Measurements from ENCODE around the gene RANBP1. TPM values are rescaled to one million over a fixed set of nuclear protein-coding genes. Genes with fewer than 3 reads are reported as not detected.

RANBP1 gene
- total RNA-seq, 1 donor from 2014 or later: 177 TPM

DNA sequence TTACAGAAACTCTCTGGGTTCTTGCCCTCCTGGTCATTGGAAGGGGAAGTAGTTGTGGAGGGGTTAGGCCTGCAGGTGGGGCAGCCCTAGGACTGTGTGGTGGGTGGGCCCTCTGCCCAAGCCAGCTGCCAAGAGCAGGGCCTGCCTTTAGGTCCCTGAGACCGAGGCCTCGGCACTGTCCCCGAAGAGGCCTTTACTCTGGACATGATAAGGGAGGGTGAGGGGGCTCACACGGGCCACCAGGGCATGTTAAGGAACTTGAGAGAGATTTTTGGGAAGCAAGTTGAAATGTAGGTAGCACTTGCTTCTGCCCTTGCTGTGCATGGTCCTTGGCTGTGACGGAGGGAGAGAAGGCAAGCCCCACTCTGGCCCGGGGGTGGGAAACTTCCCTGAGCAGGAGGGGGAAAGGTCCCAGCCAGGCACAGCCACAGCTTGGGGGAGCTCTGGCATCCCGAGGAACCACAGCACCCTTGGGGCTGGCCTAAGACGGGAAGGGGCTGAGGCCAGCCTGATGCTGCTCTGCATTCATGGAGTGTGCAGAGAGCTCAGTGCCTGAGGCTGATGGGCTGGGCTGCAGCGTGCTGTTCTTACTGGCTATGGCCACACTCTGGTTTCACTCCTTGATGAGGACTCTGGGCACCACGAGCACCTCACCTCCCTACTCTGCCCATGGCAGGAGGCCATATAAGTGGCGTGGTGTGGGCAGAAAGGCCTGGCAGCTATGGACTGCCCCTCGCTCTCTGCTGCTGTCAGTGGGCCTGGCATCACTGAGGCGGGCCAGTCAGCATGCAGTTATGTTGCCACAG lies 7.8 kb upstream of the RANBP1 start:
- Histone ChIP-seq H3K27ac (no peak overlapping the region), H3K9me3 (no peaks in the 10 kb centered on the region), H3K4me1 (no peaks in the 10 kb centered on the region), H3K27me3 (no peaks in the 10 kb centered on the region), H3K36me3 (peaks cover 0 to 81% of the 10 kb centered on the region in 2 donors), H3K4me3 (no peak overlapping the region)
- DNase-seq (ENCODE audit: extremely low spot score in 2 of 2): no peak
- TF ChIP-seq POLR2AphosphoS5 (IDR thresholded peaks at IDR 0.05; ENCODE audit: insufficient read depth in 1 of 2, low read depth in 1 of 2) (no peak), POLR2A (IDR thresholded peaks at IDR 0.05) (no peak)
- TF ChIP-seq, protein P1, sequence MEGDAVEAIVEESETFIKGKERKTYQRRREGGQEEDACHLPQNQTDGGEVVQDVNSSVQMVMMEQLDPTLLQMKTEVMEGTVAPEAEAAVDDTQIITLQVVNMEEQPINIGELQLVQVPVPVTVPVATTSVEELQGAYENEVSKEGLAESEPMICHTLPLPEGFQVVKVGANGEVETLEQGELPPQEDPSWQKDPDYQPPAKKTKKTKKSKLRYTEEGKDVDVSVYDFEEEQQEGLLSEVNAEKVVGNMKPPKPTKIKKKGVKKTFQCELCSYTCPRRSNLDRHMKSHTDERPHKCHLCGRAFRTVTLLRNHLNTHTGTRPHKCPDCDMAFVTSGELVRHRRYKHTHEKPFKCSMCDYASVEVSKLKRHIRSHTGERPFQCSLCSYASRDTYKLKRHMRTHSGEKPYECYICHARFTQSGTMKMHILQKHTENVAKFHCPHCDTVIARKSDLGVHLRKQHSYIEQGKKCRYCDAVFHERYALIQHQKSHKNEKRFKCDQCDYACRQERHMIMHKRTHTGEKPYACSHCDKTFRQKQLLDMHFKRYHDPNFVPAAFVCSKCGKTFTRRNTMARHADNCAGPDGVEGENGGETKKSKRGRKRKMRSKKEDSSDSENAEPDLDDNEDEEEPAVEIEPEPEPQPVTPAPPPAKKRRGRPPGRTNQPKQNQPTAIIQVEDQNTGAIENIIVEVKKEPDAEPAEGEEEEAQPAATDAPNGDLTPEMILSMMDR (IDR thresholded peaks at IDR 0.05): no peak
- intact Hi-C loops (cut with DNase I): no loop called here

DNA sequence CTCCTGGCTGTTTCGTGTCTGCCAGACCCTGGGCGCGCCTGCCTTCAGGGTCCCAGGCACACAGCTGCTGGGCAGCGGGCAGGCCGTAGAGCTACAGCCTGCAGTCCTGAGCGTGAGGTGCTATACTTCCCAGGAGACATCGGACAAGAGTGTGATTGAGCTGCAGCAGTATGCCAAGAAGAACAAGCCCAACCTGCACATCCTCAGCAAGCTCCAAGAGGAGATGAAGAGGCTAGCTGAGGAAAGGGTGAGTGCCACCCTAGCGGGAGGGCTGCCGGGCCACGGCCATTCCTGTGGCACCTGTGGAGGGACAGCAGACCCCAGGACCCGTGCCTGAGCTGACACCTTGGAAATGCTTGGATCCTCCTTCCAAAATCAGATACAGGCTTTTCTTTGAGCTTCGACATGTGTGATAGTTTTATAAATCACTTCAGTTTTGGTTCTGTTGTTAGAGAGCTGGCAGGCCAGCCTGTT lies 7.1 kb upstream of the RANBP1 start:
- Histone ChIP-seq H3K36me3 (peaks cover 0 to 86% of the 10 kb centered on the region in 2 donors), H3K27ac (no peak overlapping the region)
- intact Hi-C loops (cut with DNase I): no loop called here

DNA sequence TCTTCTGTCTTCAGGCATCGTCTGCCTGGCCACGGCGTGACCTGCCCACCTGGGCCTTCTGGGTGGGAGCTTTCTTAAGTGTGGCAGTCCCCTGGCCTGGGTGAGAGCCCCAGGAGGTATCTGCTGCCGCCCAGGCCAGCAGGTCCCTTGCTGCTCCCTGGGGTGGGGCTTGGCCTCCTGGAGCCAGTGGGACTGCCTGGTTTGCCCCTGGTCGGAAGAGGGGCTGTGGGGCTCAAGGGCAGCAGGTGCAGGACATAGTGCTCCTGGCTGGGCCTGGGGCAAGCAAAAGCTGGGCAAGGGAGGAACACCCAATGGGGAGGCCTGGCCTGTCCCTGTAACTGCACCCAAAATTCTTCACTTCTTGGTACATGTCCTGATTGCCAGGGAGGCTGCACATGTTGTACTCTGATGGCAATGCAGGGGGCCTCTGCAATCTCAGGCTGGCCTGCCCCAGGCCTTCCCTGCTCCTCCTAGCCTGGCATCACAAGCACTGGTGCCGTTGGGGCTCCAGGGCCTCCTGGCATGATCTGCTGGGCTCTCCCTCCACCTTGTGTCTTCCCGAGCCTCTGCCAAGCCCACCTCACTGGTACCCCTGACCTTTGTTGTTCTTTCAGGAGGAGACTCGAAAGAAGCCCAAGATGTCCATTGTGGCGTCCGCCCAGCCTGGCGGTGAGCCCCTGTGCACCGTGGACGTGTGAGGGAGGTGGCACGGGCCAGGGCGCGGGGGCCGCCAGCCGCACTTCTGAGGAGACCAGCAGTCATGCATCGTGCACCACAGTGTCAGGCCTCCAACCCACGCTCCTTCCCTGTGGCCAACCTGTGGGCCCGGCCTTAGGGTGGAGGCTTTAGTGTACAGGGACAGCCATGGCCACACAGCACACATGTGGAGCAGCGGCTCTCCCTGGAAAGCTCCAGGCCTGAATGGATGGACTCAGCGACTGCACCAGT lies 6.2 kb upstream of the RANBP1 start:
- DNase-seq (ENCODE audit: extremely low spot score in 2 of 2): no peak
- no peaks in the 10 kb centered on the region for H3K9me3 ChIP-seq
- intact Hi-C loops (cut with DNase I): loop anchor here (10.0 kb wide), 1 partner anchor 1965 kb away; no protein-coding TSS in a partner anchor
- peaks cover 0 to 91% of the 10 kb centered on the region in 2 donors for H3K36me3 ChIP-seq
- no peak overlapping the region for H3K4me3 ChIP-seq
- H3K4me1 ChIP-seq: no peaks in the 10 kb centered on the region
- TF ChIP-seq POLR2AphosphoS5 (IDR thresholded peaks at IDR 0.05; ENCODE audit: insufficient read depth in 1 of 2, low read depth in 1 of 2): peak in 1 of 2 donors; percentile 15
- TF ChIP-seq POLR2A (IDR thresholded peaks at IDR 0.05): no peak
- TF ChIP-seq, protein P1 (IDR thresholded peaks at IDR 0.05): no peak
- no peaks in the 10 kb centered on the region for H3K27me3 ChIP-seq
- no peak overlapping the region for H3K27ac ChIP-seq

More for the DNA sequence above, 7.1 kb upstream of the RANBP1 start:
- H3K9me3 ChIP-seq: no peaks in the 10 kb centered on the region
- DNase-seq (ENCODE audit: extremely low spot score in 2 of 2): no peak
- TF ChIP-seq, protein P1 (IDR thresholded peaks at IDR 0.05): no peak
- TF ChIP-seq POLR2AphosphoS5 (IDR thresholded peaks at IDR 0.05; ENCODE audit: insufficient read depth in 1 of 2, low read depth in 1 of 2) (no peak), POLR2A (IDR thresholded peaks at IDR 0.05) (no peak)
- H3K4me1 ChIP-seq: no peaks in the 10 kb centered on the region
- H3K4me3 ChIP-seq: no peak overlapping the region
- no peaks in the 10 kb centered on the region for H3K27me3 ChIP-seq

DNA sequence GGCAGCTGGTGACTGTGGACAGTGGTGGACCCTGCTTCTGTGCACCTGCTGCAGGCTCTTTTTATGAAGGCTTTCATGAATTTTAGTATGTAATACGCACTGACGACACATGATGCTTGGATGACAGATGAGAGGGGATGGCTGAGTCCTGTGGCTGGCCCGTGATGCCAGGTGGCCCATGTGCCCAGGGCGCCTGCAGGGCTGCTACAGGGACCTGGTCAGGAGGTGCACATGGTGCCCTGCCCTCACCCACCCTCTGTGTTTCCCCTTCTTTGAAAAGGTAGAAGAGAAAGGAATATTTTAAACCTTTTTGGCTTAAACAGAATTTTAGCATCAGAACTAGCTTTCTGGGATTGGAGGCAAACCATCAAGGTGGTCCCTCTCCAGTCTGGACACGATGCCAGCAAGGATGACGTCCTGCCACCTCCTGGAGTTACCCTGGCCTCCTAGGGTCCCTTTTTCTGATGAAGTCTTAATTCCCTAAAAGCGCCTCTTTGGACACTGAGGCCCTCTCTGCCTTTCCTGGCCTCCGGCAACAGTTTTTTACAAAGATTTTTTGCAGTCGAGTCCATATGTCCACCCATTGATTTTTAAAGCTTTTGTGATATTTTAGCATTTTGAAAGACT lies 5.4 kb upstream of the RANBP1 start:
- Histone ChIP-seq H3K27me3 (no peaks in the 10 kb centered on the region), H3K9me3 (no peaks in the 10 kb centered on the region), H3K4me3 (no peak overlapping the region), H3K4me1 (peaks cover 2% of the 10 kb centered on the region), H3K27ac (no peak overlapping the region), H3K36me3 (peaks cover 0 to 87% of the 10 kb centered on the region in 2 donors)
- TF ChIP-seq POLR2AphosphoS5 (IDR thresholded peaks at IDR 0.05; ENCODE audit: insufficient read depth in 1 of 2, low read depth in 1 of 2): no peak
- TF ChIP-seq, protein P1 (IDR thresholded peaks at IDR 0.05): no peak
- no peak for TF ChIP-seq POLR2A (IDR thresholded peaks at IDR 0.05)
- intact Hi-C loops (cut with DNase I): loop anchor here (10.0 kb wide), 1 partner anchor 1964 kb away; no protein-coding TSS in a partner anchor
- no peak for DNase-seq (ENCODE audit: extremely low spot score in 2 of 2)

All from vagina (tissue), 2 donors.